ENCODE results near the gene COL8A2. TPM values are rescaled to one million over a fixed set of nuclear protein-coding genes. Genes with fewer than 3 reads are reported as not detected.

The COL8A2 gene
- total and polyA plus RNA-seq, 4 donors: 17.4 to 48.5 (median 28.0) TPM

DNA sequence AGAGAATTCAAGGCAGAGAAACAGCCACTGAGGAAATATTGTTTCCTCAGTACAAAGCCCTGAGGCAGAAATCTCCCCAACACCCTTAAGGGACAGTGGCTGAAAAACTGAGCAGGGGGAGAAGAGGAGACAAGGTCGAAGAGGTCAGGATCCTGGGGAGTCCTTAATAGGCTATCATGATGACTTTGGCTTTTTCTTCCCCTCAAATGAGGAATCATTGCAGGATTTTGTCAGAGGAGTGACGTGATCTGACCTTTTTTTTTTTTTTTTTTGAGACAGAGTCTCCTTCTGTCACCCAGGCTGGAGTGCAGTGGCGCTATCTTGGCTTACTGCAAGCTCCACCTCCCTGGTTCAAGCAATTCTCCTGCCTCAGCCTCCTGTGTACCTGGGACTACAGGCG is 41.1 kb upstream of the COL8A2 start:
- DNase-seq: no peak
- Histone ChIP-seq H3K27ac (ENCODE audit: low read depth in 1 of 2, low read length in 2 of 2) (peak overlapping the region in 1 of 2 donors; percentile 26), H3K4me3 (ENCODE audit: low read length in 2 of 2) (no peak overlapping the region), H3K27me3 (ENCODE audit: control insufficient read depth in 1 of 2, insufficient read depth in 2 of 2, low read length in 1 of 2) (no peaks in the 10 kb centered on the region), H3K9me3 (ENCODE audit: control insufficient read depth, low read length) (no peaks in the 10 kb centered on the region), H3K4me1 (ENCODE audit: control insufficient read depth in 1 of 2, insufficient read depth in 2 of 2, low read length in 2 of 2) (no peaks in the 10 kb centered on the region), H3K36me3 (ENCODE audit: control insufficient read depth in 1 of 2, insufficient read depth in 2 of 2, low read length in 1 of 2) (peaks cover 0 to 2% of the 10 kb centered on the region in 2 donors)
- no peak for ATAC-seq (ENCODE audit: low FRiP score)
- intact Hi-C loops (cut with DNase I): no loop called here
- WGBS, 2 donors: 60 to 61% methylated on average over 4 of the region's 4 CpGs

DNA sequence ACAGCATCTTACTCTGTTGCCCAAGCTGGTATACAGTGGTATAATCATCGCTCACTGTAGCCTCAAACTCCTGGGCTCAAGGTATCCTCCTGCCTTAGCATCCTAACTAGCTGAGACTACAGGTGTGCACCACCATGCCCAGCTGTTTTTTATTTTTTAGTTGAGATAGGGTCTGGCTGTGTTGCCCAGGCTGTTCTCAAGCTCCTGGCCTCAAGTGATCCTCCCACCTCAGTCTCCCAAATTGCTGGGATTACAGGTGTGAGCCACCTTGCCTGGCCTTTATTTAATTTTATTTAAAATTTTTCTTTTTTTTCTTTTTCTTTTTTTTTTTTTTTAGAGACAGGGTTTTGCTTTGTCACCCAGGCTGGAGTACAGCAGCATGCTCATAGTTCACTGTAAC is 40.1 kb upstream of the COL8A2 start:
- no peak overlapping the region for H3K4me3 ChIP-seq (ENCODE audit: low read length in 2 of 2)
- no peak overlapping the region for H3K27ac ChIP-seq (ENCODE audit: low read depth in 1 of 2, low read length in 2 of 2)
- intact Hi-C loops (cut with DNase I): no loop called here
- H3K27me3 ChIP-seq (ENCODE audit: control insufficient read depth in 1 of 2, insufficient read depth in 2 of 2, low read length in 1 of 2): no peaks in the 10 kb centered on the region
- ATAC-seq (ENCODE audit: low FRiP score): no peak
- 96 to 97% methylated on average over 1 of the region's 1 CpG for WGBS, 2 donors
- no peak for DNase-seq
- peaks cover 0 to 5% of the 10 kb centered on the region in 2 donors for H3K4me1 ChIP-seq (ENCODE audit: control insufficient read depth in 1 of 2, insufficient read depth in 2 of 2, low read length in 2 of 2)
- no peaks in the 10 kb centered on the region for H3K36me3 ChIP-seq (ENCODE audit: control insufficient read depth in 1 of 2, insufficient read depth in 2 of 2, low read length in 1 of 2)
- no peaks in the 10 kb centered on the region for H3K9me3 ChIP-seq (ENCODE audit: control insufficient read depth, low read length)

DNA sequence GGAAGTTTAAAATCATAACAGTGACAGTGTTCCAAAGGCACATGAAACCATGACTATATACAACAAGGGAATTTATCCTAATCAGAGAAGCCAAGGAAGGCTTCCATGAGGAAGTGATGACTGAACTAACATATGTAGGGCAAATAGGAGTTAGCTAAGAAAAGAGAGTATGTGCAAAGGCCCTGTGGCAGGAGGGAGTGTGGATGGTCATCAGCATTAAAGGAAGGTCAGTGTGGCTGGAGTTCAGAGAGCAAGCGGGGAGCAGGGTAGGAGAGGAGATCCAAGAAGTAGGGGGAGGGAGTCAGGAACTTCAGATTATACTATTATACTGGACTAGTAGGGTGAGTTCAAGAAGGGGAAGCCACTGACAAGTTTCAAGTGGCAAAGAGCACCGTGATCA is 39.3 kb upstream of the COL8A2 start:
- no peaks in the 10 kb centered on the region for H3K27me3 ChIP-seq (ENCODE audit: control insufficient read depth in 1 of 2, insufficient read depth in 2 of 2, low read length in 1 of 2)
- no peaks in the 10 kb centered on the region for H3K9me3 ChIP-seq (ENCODE audit: control insufficient read depth, low read length)
- intact Hi-C loops (cut with DNase I): no loop called here
- no peak for ATAC-seq (ENCODE audit: low FRiP score)
- no peak overlapping the region for H3K27ac ChIP-seq (ENCODE audit: low read depth in 1 of 2, low read length in 2 of 2)
- no peaks in the 10 kb centered on the region for H3K36me3 ChIP-seq (ENCODE audit: control insufficient read depth in 1 of 2, insufficient read depth in 2 of 2, low read length in 1 of 2)
- no peak for DNase-seq
- H3K4me1 ChIP-seq (ENCODE audit: control insufficient read depth in 1 of 2, insufficient read depth in 2 of 2, low read length in 2 of 2): peaks cover 0 to 5% of the 10 kb centered on the region in 2 donors
- no peak overlapping the region for H3K4me3 ChIP-seq (ENCODE audit: low read length in 2 of 2)
- 92 to 98% methylated on average over 2 of the region's 2 CpGs for WGBS, 2 donors

DNA sequence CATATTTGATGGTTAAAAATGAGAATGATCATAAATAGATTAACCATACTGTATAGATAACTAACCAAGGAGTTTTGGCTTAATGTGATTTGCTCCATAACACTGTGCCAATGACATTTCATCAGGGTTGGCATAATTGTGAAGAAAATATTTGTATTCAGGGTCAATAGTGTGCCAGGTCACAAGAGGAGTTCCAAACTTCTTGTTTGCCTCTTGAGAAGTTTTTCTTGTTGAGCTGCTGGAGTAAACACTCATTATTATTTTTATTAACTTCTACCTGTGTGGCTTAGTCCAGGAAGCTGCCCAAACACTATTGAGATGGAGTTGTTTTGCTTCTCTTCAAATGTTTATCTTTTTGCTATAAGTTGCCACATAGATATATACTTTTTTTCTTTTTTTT is 38.4 kb upstream of the COL8A2 start:
- DNase-seq: no peak
- Histone ChIP-seq H3K36me3 (ENCODE audit: control insufficient read depth in 1 of 2, insufficient read depth in 2 of 2, low read length in 1 of 2) (no peaks in the 10 kb centered on the region), H3K9me3 (ENCODE audit: control insufficient read depth, low read length) (no peaks in the 10 kb centered on the region), H3K27ac (ENCODE audit: low read depth in 1 of 2, low read length in 2 of 2) (no peak overlapping the region), H3K4me1 (ENCODE audit: control insufficient read depth in 1 of 2, insufficient read depth in 2 of 2, low read length in 2 of 2) (peaks cover 0 to 5% of the 10 kb centered on the region in 2 donors), H3K4me3 (ENCODE audit: low read length in 2 of 2) (no peak overlapping the region), H3K27me3 (ENCODE audit: control insufficient read depth in 1 of 2, insufficient read depth in 2 of 2, low read length in 1 of 2) (no peaks in the 10 kb centered on the region)
- intact Hi-C loops (cut with DNase I): no loop called here
- ATAC-seq (ENCODE audit: low FRiP score): no peak

DNA sequence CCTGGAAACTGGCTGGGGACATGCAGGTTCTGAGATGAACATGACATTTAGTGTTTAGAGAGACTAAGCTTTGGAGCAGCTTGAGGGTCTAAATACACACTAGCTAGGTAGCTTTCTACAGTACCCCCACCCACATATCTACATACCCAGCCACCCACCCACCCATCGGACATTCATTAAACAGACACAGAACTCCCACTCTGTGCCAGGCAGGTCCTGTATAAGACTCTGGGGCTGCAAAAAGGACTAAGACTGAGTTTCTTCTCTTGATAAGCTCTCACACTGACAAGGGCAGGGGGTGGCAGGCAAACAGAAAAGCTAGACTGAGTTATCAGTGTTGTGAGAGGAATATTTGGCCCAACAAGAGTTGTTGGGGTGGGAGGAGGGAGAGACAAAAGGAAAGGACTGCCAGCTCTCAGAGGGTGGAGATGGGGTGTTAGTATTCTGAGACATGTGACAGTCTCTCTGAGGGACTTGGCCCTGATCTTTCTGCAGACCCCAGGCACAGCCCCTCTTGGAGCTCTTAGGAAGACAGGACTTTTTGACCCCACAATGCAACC is 37.7 kb upstream of the COL8A2 start:
- no peaks in the 10 kb centered on the region for H3K9me3 ChIP-seq (ENCODE audit: control insufficient read depth, low read length)
- DNase-seq (no peak), ATAC-seq (ENCODE audit: low FRiP score) (no peak)
- H3K27me3 ChIP-seq (ENCODE audit: control insufficient read depth in 1 of 2, insufficient read depth in 2 of 2, low read length in 1 of 2): no peaks in the 10 kb centered on the region
- WGBS, 2 donors: 38 to 39% methylated on average over 1 of the region's 1 CpG
- peak overlapping the region in 1 of 2 donors; percentile 54 for H3K27ac ChIP-seq (ENCODE audit: low read depth in 1 of 2, low read length in 2 of 2)
- H3K4me3 ChIP-seq (ENCODE audit: low read length in 2 of 2): no peak overlapping the region
- peaks cover 0 to 5% of the 10 kb centered on the region in 2 donors for H3K4me1 ChIP-seq (ENCODE audit: control insufficient read depth in 1 of 2, insufficient read depth in 2 of 2, low read length in 2 of 2)
- no peaks in the 10 kb centered on the region for H3K36me3 ChIP-seq (ENCODE audit: control insufficient read depth in 1 of 2, insufficient read depth in 2 of 2, low read length in 1 of 2)
- intact Hi-C loops (cut with DNase I): no loop called here

DNA sequence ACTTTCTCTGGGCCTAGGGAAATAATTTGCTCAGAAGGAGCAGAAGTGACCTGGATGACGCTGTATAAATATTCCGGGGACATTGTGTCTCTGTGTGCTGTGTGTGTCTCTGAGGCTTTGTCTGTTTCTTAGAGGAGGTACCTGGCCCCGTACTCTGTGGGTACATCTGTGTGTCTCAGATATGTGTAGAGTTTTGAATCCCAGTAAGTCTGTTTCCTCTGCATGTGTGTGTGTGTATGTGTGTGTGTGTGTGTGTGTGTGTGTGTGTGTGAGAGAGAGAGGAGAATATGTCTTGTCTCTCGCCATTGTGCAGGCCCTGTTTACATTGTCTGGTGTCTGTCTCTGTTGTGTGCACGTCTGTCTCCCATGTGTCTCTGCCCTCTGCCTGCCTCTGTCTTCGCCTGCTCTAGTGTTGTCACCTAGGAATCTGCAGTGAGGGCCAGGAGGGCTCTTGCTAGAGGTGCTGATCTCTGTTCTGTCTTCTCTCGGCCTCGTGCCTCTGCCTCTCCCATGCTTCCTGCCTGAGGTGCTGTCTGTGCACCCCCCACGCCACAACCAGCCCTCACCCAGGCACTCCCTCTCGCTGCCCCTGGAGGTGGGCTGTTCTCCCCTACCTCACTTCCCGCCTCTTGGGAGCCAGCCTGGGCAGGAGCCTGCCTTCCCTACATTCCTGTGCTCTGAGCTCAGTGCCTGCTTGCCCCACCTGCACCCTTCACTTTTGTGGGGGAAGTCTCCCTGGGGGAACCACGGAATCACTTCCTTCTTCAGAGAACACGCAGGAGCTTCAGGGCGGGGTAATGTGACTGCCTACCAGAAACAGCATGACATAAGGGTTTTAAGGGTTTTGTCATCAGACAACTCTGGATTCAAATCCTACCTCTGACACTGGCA is 36.9 kb upstream of the COL8A2 start:
- Histone ChIP-seq H3K4me1 (ENCODE audit: control insufficient read depth in 1 of 2, insufficient read depth in 2 of 2, low read length in 2 of 2) (peaks cover 0 to 5% of the 10 kb centered on the region in 2 donors), H3K9me3 (ENCODE audit: control insufficient read depth, low read length) (no peaks in the 10 kb centered on the region), H3K36me3 (ENCODE audit: control insufficient read depth in 1 of 2, insufficient read depth in 2 of 2, low read length in 1 of 2) (no peaks in the 10 kb centered on the region), H3K27me3 (ENCODE audit: control insufficient read depth in 1 of 2, insufficient read depth in 2 of 2, low read length in 1 of 2) (no peaks in the 10 kb centered on the region), H3K27ac (ENCODE audit: low read depth in 1 of 2, low read length in 2 of 2) (peak overlapping the region in 1 of 2 donors; percentile 84), H3K4me3 (ENCODE audit: low read length in 2 of 2) (no peak overlapping the region)
- 16 to 22% methylated on average over 14 of the region's 14 CpGs for WGBS, 2 donors
- DNase-seq (peak in 1 of 2 donors; percentile 71), ATAC-seq (ENCODE audit: low FRiP score) (peak; percentile 9)
- intact Hi-C loops (cut with DNase I): no loop called here

DNA sequence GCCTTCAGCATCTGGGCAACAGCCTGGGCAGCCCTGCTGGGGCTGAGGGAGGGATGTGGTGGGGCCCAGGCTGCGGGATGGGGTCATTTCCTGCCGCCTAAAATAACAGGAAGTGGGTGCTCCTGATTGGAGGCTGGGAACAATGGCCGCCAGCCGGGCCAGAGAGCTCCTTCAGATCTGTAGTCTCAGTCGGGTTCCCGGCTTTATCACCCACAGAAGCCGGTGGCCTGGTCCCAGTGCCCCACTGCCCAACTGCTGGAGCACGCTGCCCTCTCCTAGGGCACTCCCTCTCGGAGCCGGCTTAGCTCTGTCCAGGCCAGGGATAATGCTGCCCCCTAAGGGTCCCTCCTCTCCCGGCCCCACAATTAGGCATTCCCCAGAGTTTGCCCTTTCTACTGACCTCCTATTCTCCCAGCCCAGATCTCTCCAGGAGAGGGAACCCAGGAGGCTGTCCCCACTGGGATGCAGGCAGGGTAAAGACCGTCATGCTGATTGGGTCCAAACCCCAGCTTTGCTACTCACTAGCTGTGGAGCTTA is 36.0 kb upstream of the COL8A2 start:
- WGBS, 2 donors: 2% methylated on average over 12 of the region's 12 CpGs

DNA sequence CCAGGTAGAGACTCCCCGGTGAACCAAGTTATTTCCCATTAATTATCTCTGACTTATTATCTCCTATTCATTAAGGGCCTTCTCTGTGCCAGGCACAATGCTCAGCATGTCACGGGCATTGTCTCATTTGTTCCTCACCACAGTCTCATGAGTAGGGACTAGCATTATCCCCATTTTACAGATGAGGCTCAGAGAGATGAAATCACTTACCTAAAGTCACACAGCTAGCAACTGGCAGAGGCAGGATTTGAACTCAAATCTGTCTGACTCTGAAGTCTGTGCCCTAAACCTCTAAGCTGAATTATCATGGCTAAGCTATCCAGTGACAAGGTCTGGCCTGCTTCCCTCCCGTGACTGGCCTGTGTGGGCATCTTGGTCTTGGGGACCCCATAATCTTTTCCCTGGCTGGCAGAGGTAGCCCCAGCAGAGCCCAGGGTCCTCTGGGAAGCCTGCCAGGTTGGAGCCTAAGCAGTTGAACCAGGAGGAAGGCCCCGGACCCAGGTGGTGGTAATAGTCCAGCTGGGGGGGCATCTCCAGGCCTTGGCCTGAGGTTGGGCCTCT is 35.4 kb upstream of the COL8A2 start:
- peak in 1 of 2 donors; percentile 75 for DNase-seq
- Histone ChIP-seq H3K9me3 (ENCODE audit: control insufficient read depth, low read length) (no peaks in the 10 kb centered on the region), H3K36me3 (ENCODE audit: control insufficient read depth in 1 of 2, insufficient read depth in 2 of 2, low read length in 1 of 2) (no peaks in the 10 kb centered on the region), H3K27ac (ENCODE audit: low read depth in 1 of 2, low read length in 2 of 2) (peak overlapping the region; percentile 17 to 84), H3K4me1 (ENCODE audit: control insufficient read depth in 1 of 2, insufficient read depth in 2 of 2, low read length in 2 of 2) (peaks cover 0 to 5% of the 10 kb centered on the region in 2 donors), H3K27me3 (ENCODE audit: control insufficient read depth in 1 of 2, insufficient read depth in 2 of 2, low read length in 1 of 2) (no peaks in the 10 kb centered on the region), H3K4me3 (ENCODE audit: low read length in 2 of 2) (no peak overlapping the region)
- intact Hi-C loops (cut with DNase I): no loop called here
- WGBS, 2 donors: 39 to 44% methylated on average over 4 of the region's 4 CpGs
- no peak for ATAC-seq (ENCODE audit: low FRiP score)

More for the DNA sequence above, 36.0 kb upstream of the COL8A2 start:
- Histone ChIP-seq H3K36me3 (ENCODE audit: control insufficient read depth in 1 of 2, insufficient read depth in 2 of 2, low read length in 1 of 2) (no peaks in the 10 kb centered on the region), H3K4me3 (ENCODE audit: low read length in 2 of 2) (no peak overlapping the region), H3K27ac (ENCODE audit: low read depth in 1 of 2, low read length in 2 of 2) (peak overlapping the region; percentile 36 to 84), H3K9me3 (ENCODE audit: control insufficient read depth, low read length) (no peaks in the 10 kb centered on the region), H3K27me3 (ENCODE audit: control insufficient read depth in 1 of 2, insufficient read depth in 2 of 2, low read length in 1 of 2) (no peaks in the 10 kb centered on the region), H3K4me1 (ENCODE audit: control insufficient read depth in 1 of 2, insufficient read depth in 2 of 2, low read length in 2 of 2) (peaks cover 0 to 5% of the 10 kb centered on the region in 2 donors)
- DNase-seq: peak; percentile 86 to 88
- intact Hi-C loops (cut with DNase I): no loop called here
- ATAC-seq (ENCODE audit: low FRiP score): peak; percentile 63
